SJCRH30 (cell line): ENCODE results near the gene C1QTNF9B. TPM values are rescaled to one million over a fixed set of nuclear protein-coding genes. Genes with fewer than 3 reads are reported as not detected.
"Not testable (repeated sequence)": the region's sequence is repeated elsewhere in the genome, so short reads cannot be mapped to it uniquely, and the experiment has no call there.

ENCODE experiments used
- DNase-seq, 2 experiments: peaks; one replicate each; pipeline ENCODE4 v3.0.0-alpha.2; 2015 to 2020
- H3K27ac ChIP-seq: fragments of 250-450 bp; sonication (Bioruptor Pico); 2 replicates; pipeline ENCODE4 v1.5.1; 2020; ENCODE audit warnings: mild to moderate bottlenecking, moderate library complexity
- H3K27me3 ChIP-seq: fragments of 250-450 bp; sonication (Bioruptor Pico); 2 replicates; pipeline ENCODE4 v1.5.1; 2020; ENCODE audit warnings: mild to moderate bottlenecking, moderate library complexity
- H3K36me3 ChIP-seq: fragments of 250-450 bp; sonication (Bioruptor Pico); 2 replicates; pipeline ENCODE4 v1.5.1; 2020; ENCODE audit warnings: mild to moderate bottlenecking, moderate library complexity
- H3K4me1 ChIP-seq: fragments of 250-450 bp; sonication (Bioruptor Pico); 2 replicates; pipeline ENCODE4 v1.5.1; 2020; ENCODE audit warnings: mild to moderate bottlenecking, moderate library complexity
- H3K4me3 ChIP-seq: fragments of 250-450 bp; sonication (Bioruptor Pico); 2 replicates; pipeline ENCODE4 v1.5.1; 2020; ENCODE audit warnings: mild to moderate bottlenecking, moderate library complexity
- H3K9me3 ChIP-seq: fragments of 250-450 bp; sonication (Bioruptor Pico); replicated peaks from 2 replicates; pipeline ENCODE4 v1.5.1; 2020; ENCODE audit warnings: mild to moderate bottlenecking, moderate library complexity
- total RNA-seq: library from RNA; depleted of rRNA; stranded (reverse); fragments of >200 nt; shearing (Covaris generic); gene quantifications from 2 replicates; pipeline ENCODE4 v1.2.3, GENCODE V29; 2014

C1QTNF9B gene
- total RNA-seq, 1 experiment from 2014 or later = not detected

DNA sequence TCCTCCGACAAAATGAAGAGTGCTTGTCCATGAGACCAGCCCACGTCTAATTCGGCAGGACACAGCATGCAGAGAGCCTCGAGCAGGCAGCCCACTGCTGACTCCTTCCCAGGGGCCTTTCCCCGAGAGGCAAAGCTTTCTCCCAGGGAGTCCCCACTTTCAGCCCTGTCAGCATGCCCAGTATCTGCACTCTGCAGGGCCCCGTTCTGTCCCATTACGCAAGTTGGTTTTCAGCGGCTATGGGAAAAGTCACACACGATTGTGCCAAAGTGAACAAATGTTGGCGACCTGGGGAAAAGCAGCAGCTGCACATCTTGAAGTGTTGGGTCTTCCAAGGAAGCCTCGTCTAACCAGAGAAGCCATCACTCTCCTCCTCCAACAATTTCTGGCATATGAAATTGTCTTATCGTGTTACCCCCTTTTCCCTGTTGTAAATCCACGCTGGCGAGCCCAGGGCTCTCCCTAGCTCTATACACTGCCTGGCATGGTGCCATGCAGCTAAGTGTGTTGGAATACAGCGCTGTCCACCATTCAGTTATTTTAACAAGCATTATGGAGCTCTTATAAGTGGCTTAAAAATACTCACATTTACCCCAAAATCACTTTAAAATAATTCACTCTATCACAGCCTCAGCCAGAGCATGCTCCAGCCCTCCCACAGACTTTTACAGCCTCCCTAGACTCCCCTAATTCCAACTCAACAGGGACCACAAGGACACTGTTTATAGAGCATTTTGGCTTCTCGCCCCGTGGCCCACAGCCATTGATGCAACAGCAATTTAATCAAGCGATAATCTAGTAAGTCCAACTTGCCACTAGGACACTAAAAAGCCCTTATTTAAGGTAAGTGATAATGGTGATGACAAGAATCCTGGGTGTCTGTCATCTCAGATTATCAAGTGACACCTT lies 16.6 kb downstream of the C1QTNF9B start:
- not testable (repeated sequence) for H3K4me3 ChIP-seq, H3K4me1 ChIP-seq, DNase-seq, H3K27me3 ChIP-seq, H3K27ac ChIP-seq, H3K36me3 ChIP-seq, H3K9me3 ChIP-seq

DNA sequence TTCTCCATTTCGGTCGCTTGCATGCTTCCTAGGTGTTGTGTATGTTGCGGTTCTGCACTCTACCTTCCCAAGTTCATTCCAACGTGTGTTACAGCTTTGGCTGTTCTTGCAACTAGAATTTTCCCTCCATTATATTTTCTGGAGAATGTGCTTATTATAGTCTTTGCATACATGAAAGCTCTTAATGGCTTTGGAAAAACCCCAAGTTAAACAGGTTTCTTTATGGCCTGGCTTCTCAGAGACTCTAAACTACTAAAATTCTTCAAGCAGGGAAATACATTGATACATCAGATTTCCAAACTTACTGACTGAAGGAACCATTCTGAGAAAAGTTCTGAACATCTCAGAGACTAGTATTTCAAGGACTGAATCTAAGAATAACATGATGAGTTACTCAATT lies 20.0 kb downstream of the C1QTNF9B start:
- DNase-seq = no peak
- H3K4me1 ChIP-seq = no peaks in the 10 kb centered on the region
- no peaks in the 10 kb centered on the region for H3K27me3 ChIP-seq

GRCh38 chr13:23876265-23876664 lies 21.0 kb downstream of the C1QTNF9B start:
- Histone ChIP-seq H3K4me3 (no peak overlapping the region), H3K36me3 (no peaks in the 10 kb centered on the region), H3K27me3 (no peaks in the 10 kb centered on the region), H3K27ac (no peak overlapping the region), H3K9me3 (no peaks in the 10 kb centered on the region), H3K4me1 (peaks cover 3% of the 10 kb centered on the region)
- peak in 1 of 2 experiments; percentile 37 for DNase-seq

More for the DNA sequence above, 20.0 kb downstream of the C1QTNF9B start:
- Histone ChIP-seq H3K9me3 (no peaks in the 10 kb centered on the region), H3K27ac (no peak overlapping the region), H3K4me3 (no peak overlapping the region), H3K36me3 (no peaks in the 10 kb centered on the region)

GRCh38 chr13:23871616-23872220 lies 25.6 kb downstream of the C1QTNF9B start:
- DNase-seq = peak in 1 of 2 experiments; percentile 65
- no peaks in the 10 kb centered on the region for H3K27me3 ChIP-seq
- no peaks in the 10 kb centered on the region for H3K36me3 ChIP-seq
- peaks cover 12% of the 10 kb centered on the region for H3K4me1 ChIP-seq
- H3K4me3 ChIP-seq = no peak overlapping the region
- no peak overlapping the region for H3K27ac ChIP-seq
- no peaks in the 10 kb centered on the region for H3K9me3 ChIP-seq

DNA sequence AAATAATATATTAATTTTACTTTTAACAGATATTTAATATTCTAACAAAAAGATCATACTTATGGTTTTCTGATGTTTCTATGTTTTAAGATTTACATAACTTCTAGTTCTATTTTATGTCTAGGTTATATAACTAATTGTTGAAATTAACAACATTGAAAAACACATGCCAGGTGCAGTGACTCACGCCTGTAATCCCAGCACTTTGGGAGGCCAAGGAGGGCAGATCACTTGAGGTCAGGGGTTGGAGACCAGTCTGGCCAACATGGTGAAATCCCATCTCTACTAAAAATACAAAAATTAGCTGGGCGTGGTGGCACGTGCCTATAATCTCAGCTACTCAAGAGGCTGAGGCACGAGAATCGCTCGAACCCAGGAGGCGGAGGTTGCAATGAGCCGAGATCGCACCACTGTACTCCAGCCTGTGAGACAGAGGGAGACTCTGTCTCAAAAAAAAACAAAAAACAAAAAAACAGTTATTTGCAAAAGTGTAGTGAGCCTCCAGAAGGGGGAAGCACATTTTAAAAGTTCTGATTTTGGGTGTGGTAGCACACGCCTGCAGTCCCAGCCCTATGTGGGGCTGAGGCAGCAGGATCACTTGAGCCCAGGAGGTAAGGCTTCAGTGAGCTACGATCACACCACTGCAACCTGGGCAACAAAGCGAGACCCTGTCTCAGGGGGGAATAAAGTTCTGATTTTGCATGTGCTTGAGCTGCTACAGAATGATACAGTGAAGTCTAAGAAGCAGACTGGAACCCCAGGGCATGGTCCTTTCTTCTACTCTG lies 26.8 kb downstream of the C1QTNF9B start:
- Histone ChIP-seq H3K4me1 (peaks cover 12% of the 10 kb centered on the region), H3K9me3 (no peaks in the 10 kb centered on the region), H3K27me3 (no peaks in the 10 kb centered on the region), H3K27ac (no peak overlapping the region), H3K36me3 (no peaks in the 10 kb centered on the region), H3K4me3 (no peak overlapping the region)
- peak in 1 of 2 experiments; percentile 23 for DNase-seq

DNA sequence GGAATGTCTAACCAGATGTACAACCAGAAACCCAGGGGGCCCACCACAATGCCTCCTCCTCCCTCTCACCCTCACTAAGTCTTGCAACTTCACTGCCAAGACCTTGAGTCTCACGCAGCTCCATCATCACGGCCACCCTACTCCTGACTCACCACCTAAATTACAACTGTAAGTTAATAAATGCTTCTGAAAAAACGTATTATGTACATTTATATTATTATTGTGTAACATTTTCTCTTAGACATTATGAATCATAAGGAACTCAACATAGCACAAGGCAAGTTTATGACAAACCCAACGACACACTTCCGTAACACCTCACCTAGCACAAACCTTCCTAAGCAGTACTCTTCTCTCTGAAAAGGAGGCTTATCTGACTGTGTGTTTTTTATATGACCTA lies 28.8 kb downstream of the C1QTNF9B start:
- DNase-seq = no peak
- Histone ChIP-seq H3K4me3 (no peak overlapping the region), H3K4me1 (peaks cover 12% of the 10 kb centered on the region), H3K36me3 (no peaks in the 10 kb centered on the region), H3K27me3 (no peaks in the 10 kb centered on the region), H3K9me3 (no peaks in the 10 kb centered on the region), H3K27ac (no peak overlapping the region)

- Histone ChIP-seq H3K4me1 (peaks cover 12% of the 10 kb centered on the region), H3K9me3 (no peaks in the 10 kb centered on the region), H3K27ac (no peak overlapping the region), H3K4me3 (no peak overlapping the region), H3K36me3 (no peaks in the 10 kb centered on the region), H3K27me3 (no peaks in the 10 kb centered on the region)
- no peak for DNase-seq
Measured at GRCh38 chr13:23867027-23867491, 30.2 kb downstream of the C1QTNF9B start.

DNA sequence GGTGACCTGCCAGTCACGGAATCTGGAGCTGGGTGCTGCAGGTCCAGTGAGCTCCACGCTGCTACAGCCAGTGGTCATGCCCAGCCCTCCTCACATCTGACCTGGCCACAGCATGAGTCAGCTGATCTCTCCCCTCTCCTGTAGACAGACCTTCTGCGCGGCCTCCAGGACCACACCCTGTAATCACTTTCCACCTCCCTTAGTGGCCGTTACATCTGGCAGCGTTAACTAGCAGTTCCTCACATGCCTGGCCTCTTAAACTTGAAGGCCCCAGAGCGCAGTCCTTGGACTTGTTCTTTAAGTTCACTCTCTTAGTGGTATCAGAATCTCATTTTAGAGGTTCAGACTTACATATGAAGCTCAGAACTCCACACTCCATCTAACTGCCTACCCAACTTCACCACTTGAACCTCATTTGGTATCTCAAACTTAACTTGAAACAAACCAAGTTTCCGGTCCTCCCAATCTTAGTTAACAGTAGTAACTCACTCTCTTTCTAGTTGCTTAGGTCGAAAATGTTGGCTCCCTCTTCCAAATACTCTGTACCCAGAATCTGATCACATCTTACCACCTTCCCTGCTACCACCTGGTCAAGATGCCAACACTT lies 30.8 kb downstream of the C1QTNF9B start:
- no peaks in the 10 kb centered on the region for H3K9me3 ChIP-seq
- H3K36me3 ChIP-seq = no peaks in the 10 kb centered on the region
- no peaks in the 10 kb centered on the region for H3K27me3 ChIP-seq
- no peak overlapping the region for H3K27ac ChIP-seq
- H3K4me1 ChIP-seq = peaks cover 11% of the 10 kb centered on the region
- H3K4me3 ChIP-seq = no peak overlapping the region
- DNase-seq = no peak

DNA sequence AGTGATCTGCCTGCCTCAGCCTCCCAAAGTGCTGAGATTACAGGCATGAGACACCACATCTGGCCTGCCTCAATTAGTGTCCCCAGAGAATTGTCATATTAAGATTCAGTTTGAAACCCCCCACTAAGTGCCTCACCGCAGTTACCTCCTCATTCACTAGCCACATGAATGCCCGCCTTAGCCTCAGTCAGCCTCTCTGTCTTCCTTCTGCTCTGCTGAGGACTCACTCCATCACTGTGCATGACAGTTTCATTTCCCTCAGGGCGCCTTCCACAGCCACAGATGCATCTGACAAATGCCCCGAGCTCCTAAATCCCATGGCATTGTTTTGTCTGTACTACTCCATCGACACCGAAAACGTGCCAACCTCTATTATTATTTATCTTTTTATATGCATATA lies 31.4 kb downstream of the C1QTNF9B start:
- Histone ChIP-seq H3K27ac (no peak overlapping the region), H3K27me3 (no peaks in the 10 kb centered on the region), H3K4me3 (no peak overlapping the region), H3K4me1 (peaks cover 7% of the 10 kb centered on the region), H3K9me3 (no peaks in the 10 kb centered on the region), H3K36me3 (no peaks in the 10 kb centered on the region)
- DNase-seq = no peak

GRCh38 chr13:23865026-23865425 lies 32.3 kb downstream of the C1QTNF9B start:
- Histone ChIP-seq H3K27ac (no peak overlapping the region), H3K4me3 (no peak overlapping the region), H3K36me3 (no peaks in the 10 kb centered on the region), H3K27me3 (no peaks in the 10 kb centered on the region), H3K4me1 (no peaks in the 10 kb centered on the region), H3K9me3 (no peaks in the 10 kb centered on the region)
- DNase-seq = no peak

GRCh38 chr13:23861310-23861709 lies 36.0 kb downstream of the C1QTNF9B start:
- H3K27me3 ChIP-seq = no peaks in the 10 kb centered on the region
- DNase-seq = no peak
- no peaks in the 10 kb centered on the region for H3K4me1 ChIP-seq
- H3K36me3 ChIP-seq = no peaks in the 10 kb centered on the region
- no peak overlapping the region for H3K27ac ChIP-seq
- no peak overlapping the region for H3K4me3 ChIP-seq
- H3K9me3 ChIP-seq = no peaks in the 10 kb centered on the region

DNA sequence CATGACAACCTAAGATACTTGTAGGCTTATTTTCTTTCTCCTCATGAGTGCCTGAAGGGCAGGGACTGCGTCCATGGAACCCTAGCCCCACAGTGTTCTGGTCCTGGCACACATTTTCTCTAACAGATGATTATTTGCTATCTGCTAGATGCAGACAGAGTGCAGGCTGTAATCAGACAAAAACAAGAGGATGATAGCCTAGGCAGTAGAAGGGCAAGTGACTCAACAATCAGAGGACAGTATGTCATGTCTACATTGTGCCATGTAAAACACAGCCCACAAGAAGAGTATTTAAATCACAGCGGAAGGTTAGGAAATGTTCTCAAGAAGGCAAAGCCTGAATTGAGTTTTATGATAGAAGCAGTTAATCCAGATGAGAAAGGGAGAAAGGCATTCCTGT lies 37.4 kb downstream of the C1QTNF9B start:
- no peaks in the 10 kb centered on the region for H3K9me3 ChIP-seq
- H3K27ac ChIP-seq = no peak overlapping the region
- H3K27me3 ChIP-seq = no peaks in the 10 kb centered on the region
- H3K4me1 ChIP-seq = no peaks in the 10 kb centered on the region
- H3K36me3 ChIP-seq = no peaks in the 10 kb centered on the region
- DNase-seq = no peak
- H3K4me3 ChIP-seq = no peak overlapping the region

- no peak overlapping the region for H3K4me3 ChIP-seq
- no peaks in the 10 kb centered on the region for H3K27me3 ChIP-seq
- no peak overlapping the region for H3K27ac ChIP-seq
- H3K36me3 ChIP-seq = no peaks in the 10 kb centered on the region
- H3K4me1 ChIP-seq = no peaks in the 10 kb centered on the region
- no peaks in the 10 kb centered on the region for H3K9me3 ChIP-seq
- DNase-seq = no peak
Measured at GRCh38 chr13:23859455-23859854, 37.8 kb downstream of the C1QTNF9B start.

DNA sequence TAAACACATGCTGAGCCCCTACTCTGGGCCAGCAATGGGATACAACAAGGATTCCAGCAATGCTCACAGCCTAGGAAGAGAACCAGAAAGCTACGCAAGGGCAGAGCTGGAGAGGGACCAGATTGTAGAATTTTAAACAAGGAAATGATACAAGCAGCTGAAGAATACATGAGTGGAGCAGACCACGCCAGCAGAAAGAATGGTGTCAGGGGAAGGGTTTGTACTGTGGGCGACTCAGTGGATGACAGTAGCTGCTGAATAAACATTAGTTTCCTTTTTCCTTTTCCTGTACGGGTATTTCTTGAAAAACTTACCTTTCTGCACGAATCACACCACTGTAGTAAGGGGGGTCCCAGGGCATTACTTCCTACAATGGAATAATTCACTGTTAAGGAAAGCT lies 38.8 kb downstream of the C1QTNF9B start:
- Histone ChIP-seq H3K4me1 (no peaks in the 10 kb centered on the region), H3K9me3 (no peaks in the 10 kb centered on the region), H3K36me3 (no peaks in the 10 kb centered on the region), H3K27ac (no peak overlapping the region), H3K27me3 (no peaks in the 10 kb centered on the region), H3K4me3 (no peak overlapping the region)
- DNase-seq = no peak
